Mammary epithelial cell (primary cell): ENCODE results near the gene CAMP.
"Not testable (repeated sequence)": the region's sequence is repeated elsewhere in the genome, so short reads cannot be mapped to it uniquely, and the experiment has no call there.

ENCODE experiments used
- CTCF ChIP-seq, 2 donors: IDR thresholded peaks in 1 of 2; conservative IDR thresholded peaks in 1 of 2; 2 replicates each; pipeline ENCODE4 v1.5.1; 2011 to 2012; ENCODE audit warnings: inconsistent platforms in 2 of 2, low read length in 2 of 2, mild to moderate bottlenecking in 2 of 2, control low read depth in 1 of 2, low read depth in 1 of 2; ENCODE audit not compliant: insufficient read depth in 1 of 2; ENCODE audit errors: extremely low read depth in 1 of 2
- EZH2 ChIP-seq: IDR thresholded peaks from 2 replicates; pipeline ENCODE4 v1.6.1; 2012; ENCODE audit warnings: low read length, inconsistent platforms, borderline replicate concordance

DNA sequence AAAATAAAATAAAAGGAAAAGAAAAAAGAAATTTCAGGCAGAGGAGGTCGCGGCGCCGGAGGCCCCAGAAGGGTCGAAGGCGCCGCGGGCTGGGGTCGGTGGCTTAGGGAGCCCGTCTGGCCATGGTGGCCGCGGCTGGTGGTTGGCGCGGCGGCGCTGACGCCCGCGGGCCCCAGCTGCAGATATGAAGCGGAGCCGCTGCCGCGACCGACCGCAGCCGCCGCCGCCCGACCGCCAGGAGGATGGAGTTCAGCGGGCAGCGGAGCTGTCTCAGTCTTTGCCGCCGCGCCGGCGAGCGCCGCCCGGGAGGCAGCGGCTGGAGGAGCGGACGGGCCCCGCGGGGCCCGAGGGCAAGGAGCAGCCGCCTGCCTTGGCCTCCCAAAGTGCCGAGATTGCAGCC is 12.8 kb upstream of the CAMP start:
- not testable (repeated sequence) for TF ChIP-seq CTCF (conservative IDR thresholded peaks at IDR 0.05 in 1 of 2, IDR thresholded peaks at IDR 0.05 in 1 of 2; ENCODE audit: extremely low read depth in 1 of 2, insufficient read depth in 1 of 2, low read depth in 1 of 2, low read length in 2 of 2); EZH2
